Stomach (tissue), 9 donors: ENCODE measurements around the gene LSMEM2. TPM values are rescaled to one million over a fixed set of nuclear protein-coding genes. Genes with fewer than 3 reads are reported as not detected.
A peak's percentile ranks its signal among the peaks of the same experiment; 100 is the strongest.

Experiments used
- DNase-seq, 2 donors: peaks; one replicate each; pipeline versions ENCODE4 v3.0.0 to v3.0.0-alpha.2; 2013 to 2019
- H3K27ac ChIP-seq, 5 donors: fragments of 200-600 bp in 4 of 5; sonication (generic) in 4 of 5; one replicate each; pipeline ENCODE4 v1.5.1; 2013 to 2019; ENCODE audit warnings: mild to moderate bottlenecking in 1 of 5, moderate library complexity in 1 of 5
- H3K27me3 ChIP-seq, 3 donors: fragments of 200-600 bp; sonication (generic); one replicate each; pipeline ENCODE4 v1.5.1; 2017 to 2019; ENCODE audit warnings: mixed run types in 1 of 3
- H3K36me3 ChIP-seq, 4 donors: fragments of 200-600 bp; sonication (generic); 1 replicate in 3 of 4; 2 replicates in 1 of 4; pipeline ENCODE4 v1.5.1; 2016 to 2019
- H3K4me1 ChIP-seq, 4 donors: fragments of 200-600 bp; sonication (generic); one replicate each; pipeline ENCODE4 v1.5.1; 2016 to 2019
- H3K4me3 ChIP-seq, 4 donors: fragments of 200-600 bp; sonication (generic) in 3 of 4; one replicate each; pipeline ENCODE4 v1.5.1; 2016 to 2019; ENCODE audit warnings: mild to moderate bottlenecking in 1 of 4
- H3K9me3 ChIP-seq, 4 donors: fragments of 200-600 bp; sonication (generic); one replicate each; pipeline ENCODE4 v1.5.1; 2016 to 2019
- EP300 ChIP-seq: sonication (generic); formaldehyde crosslinking; IDR thresholded peaks from one replicate; pipeline ENCODE4 v1.6.1; 2017; ENCODE audit warnings: antibody characterized with exemption
- POLR2A ChIP-seq, 4 donors: fragments of 450-650 bp; IDR thresholded peaks; one replicate each; pipeline ENCODE4 v1.6.1; 2016; ENCODE audit warnings: antibody characterized with exemption in 4 of 4, control low read depth in 2 of 4, mild to moderate bottlenecking in 1 of 4, moderate library complexity in 1 of 4
- POLR2AphosphoS5 ChIP-seq, 3 donors: sonication (generic); formaldehyde crosslinking; IDR thresholded peaks; one replicate each; pipeline ENCODE4 v1.6.1; 2016; ENCODE audit warnings: antibody characterized with exemption in 3 of 3
- WGBS, 5 donors: extraction: QIAGEN DNeasy Blood & Tissue Kit in 3 of 5; methylation state at CpG; one replicate each; pipeline versions ENCODE4 v1.1.5 to v1.1.7; 2013 to 2018; 5-methylcytosine and 5-hydroxymethylcytosine counted together
- intact Hi-C: fragments of 100-400 bp; cut with DNase I; formaldehyde crosslinking; loops from one replicate; pipeline ENCODE4 v1.15.1; 2023; ENCODE audit warnings: low total_unique reads
- polyA plus RNA-seq, 3 donors: library from polyadenylated mRNA; stranded (reverse); fragments of 200-250 nt; gene quantifications; one replicate each; pipeline ENCODE4 v1.2.3, GENCODE V29; 2013
- total RNA-seq, 5 donors: library from RNA; depleted of rRNA; stranded (reverse); fragments of >200 nt; gene quantifications; one replicate each; pipeline versions ENCODE4 v1.1.0 to v1.2.3, GENCODE V29; 2014 to 2016
- TF ChIP-seq, protein P1 (sequence below), 7 experiments: fragments of 450-650 bp in 4 of 7; fragments of 200-600 bp in 3 of 7; sonication (generic) in 3 of 7; IDR thresholded peaks; one replicate each; pipeline ENCODE4 v1.5.1; 2016 to 2019; ENCODE audit warnings: antibody characterized with exemption in 7 of 7, control low read depth in 2 of 7, mild to moderate bottlenecking in 1 of 7
- donor health status: healthy with polysubstance abuse.
- donor health status: Bipolar disorder and iron deficiency.
- donor health status: healthy.

Gene LSMEM2
- total and polyA plus RNA-seq, 8 donors, result 0.31 to 0.58 TPM; not detected in 6

DNA sequence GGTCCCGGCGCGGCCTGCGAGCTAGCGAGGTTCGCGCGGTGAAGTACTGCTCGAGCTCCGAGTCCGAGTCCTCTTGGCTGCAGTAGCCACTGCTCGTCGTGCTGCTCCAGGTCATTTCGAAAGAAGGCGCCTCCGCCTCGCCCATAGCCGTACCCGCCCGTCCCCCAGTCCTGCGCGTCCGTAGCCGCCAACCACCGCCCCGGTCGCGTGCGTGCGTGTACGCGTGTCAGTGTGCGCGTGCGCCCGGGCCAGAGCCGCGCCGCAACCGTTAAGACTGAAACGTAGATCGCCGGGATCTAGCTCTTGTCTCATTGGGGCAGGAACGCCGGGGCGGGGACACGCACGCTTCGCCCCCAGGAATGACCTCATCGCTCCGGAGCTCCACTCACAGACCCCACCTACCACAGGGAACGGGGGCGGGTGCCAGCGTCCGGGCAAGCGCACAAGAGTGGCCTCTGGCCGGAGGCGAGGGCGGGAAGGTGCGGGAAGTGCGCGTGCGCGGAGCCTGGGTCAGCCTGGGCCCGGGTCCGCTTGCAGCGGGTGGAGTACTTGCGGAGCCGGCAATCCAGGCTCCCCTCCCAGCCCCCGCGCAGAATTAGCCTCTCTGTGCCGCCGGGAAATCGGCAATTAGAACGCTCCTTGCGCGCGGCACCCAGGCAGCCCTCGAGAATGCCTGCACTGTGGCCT is 58.4 kb downstream of the LSMEM2 start:
- Histone ChIP-seq H3K27me3 (no peaks in the 10 kb centered on the region), H3K4me1 (peaks cover 66 to 88% (median 80%) of the 10 kb centered on the region in 4 donors), H3K9me3 (no peaks in the 10 kb centered on the region), H3K4me3 (peak overlapping the region; percentile 63 to 92 (median 68)), H3K36me3 (peaks cover 2 to 12% (median 3%) of the 10 kb centered on the region in 4 donors), H3K27ac (peak overlapping the region; percentile 96 to 99 (median 96))
- intact Hi-C loops, result no loop called here
- 0 to 2% (median 1%) methylated on average over 29 to 79 of the region's 79 CpGs for WGBS, 5 donors
- TF ChIP-seq POLR2A (IDR thresholded peaks at IDR 0.05), result peak in 2 of 4 donors; percentile 81 to 89
- TF ChIP-seq, protein P1, sequence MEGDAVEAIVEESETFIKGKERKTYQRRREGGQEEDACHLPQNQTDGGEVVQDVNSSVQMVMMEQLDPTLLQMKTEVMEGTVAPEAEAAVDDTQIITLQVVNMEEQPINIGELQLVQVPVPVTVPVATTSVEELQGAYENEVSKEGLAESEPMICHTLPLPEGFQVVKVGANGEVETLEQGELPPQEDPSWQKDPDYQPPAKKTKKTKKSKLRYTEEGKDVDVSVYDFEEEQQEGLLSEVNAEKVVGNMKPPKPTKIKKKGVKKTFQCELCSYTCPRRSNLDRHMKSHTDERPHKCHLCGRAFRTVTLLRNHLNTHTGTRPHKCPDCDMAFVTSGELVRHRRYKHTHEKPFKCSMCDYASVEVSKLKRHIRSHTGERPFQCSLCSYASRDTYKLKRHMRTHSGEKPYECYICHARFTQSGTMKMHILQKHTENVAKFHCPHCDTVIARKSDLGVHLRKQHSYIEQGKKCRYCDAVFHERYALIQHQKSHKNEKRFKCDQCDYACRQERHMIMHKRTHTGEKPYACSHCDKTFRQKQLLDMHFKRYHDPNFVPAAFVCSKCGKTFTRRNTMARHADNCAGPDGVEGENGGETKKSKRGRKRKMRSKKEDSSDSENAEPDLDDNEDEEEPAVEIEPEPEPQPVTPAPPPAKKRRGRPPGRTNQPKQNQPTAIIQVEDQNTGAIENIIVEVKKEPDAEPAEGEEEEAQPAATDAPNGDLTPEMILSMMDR (IDR thresholded peaks at IDR 0.05), result no peak
- peak; percentile 10 for TF ChIP-seq EP300
- TF ChIP-seq POLR2AphosphoS5 (IDR thresholded peaks at IDR 0.05), result peak; percentile 97 to 99 (median 99)
- DNase-seq, result peak; percentile 100

Other genes starting within 250 kb of the LSMEM2 start
- 100 to 1,000 TPM; 246 to 464 (median 290) TPM for gene RBM5, start 190.2 kb upstream of the LSMEM2 start, total RNA-seq
- 10 to 100 TPM; 25.0 to 89.4 (median 30.1) TPM for gene RBM5, start 190.2 kb upstream of the LSMEM2 start, polyA plus RNA-seq
- gene SEMA3F, start 123.8 kb upstream of the LSMEM2 start, total RNA-seq, result 10 to 100 TPM; 11.9 to 34.5 (median 31.2) TPM
- 10 to 100 TPM in 2 of 3 donors, 1 to 10 TPM in 1; 8.9 to 33.8 (median 14.6) TPM for gene SEMA3F, start 123.8 kb upstream of the LSMEM2 start, polyA plus RNA-seq
- gene GNAT1, start 87.5 kb upstream of the LSMEM2 start, total RNA-seq, result not detected
- gene GNAT1, start 87.5 kb upstream of the LSMEM2 start, polyA plus RNA-seq, result not detected
- gene SLC38A3, start 73.8 kb upstream of the LSMEM2 start, total RNA-seq, result 1 to 10 TPM in 1 of 5 donors, not detected in 4; 3.1 TPM
- 1 to 10 TPM in 1 of 3 donors, under 1 TPM in 2; 0.15 to 1.1 (median 0.93) TPM for gene SLC38A3, start 73.8 kb upstream of the LSMEM2 start, polyA plus RNA-seq
- gene GNAI2, start 42.9 kb upstream of the LSMEM2 start, total RNA-seq, result 100 to 1,000 TPM in 2 of 5 donors, 10 to 100 TPM in 3; 73.7 to 211 (median 98.5) TPM
- gene GNAI2, start 42.9 kb upstream of the LSMEM2 start, polyA plus RNA-seq, result 10 to 100 TPM; 61.1 to 73.5 (median 68.3) TPM
- 100 to 1,000 TPM in 4 of 5 donors, 10 to 100 TPM in 1; 53.6 to 310 (median 129) TPM for gene SEMA3B, start 9.9 kb upstream of the LSMEM2 start, total RNA-seq
- gene SEMA3B, start 9.9 kb upstream of the LSMEM2 start, polyA plus RNA-seq, result 10 to 100 TPM; 40.1 to 79.9 (median 42.0) TPM
- 100 to 1,000 TPM in 3 of 5 donors, 10 to 100 TPM in 2; 69.9 to 254 (median 193) TPM for gene IFRD2, start 13.3 kb downstream of the LSMEM2 start, total RNA-seq
- gene IFRD2, start 13.3 kb downstream of the LSMEM2 start, polyA plus RNA-seq, result 100 to 1,000 TPM in 2 of 3 donors, 10 to 100 TPM in 1; 98.1 to 118 (median 108) TPM
- 1 to 10 TPM in 3 of 5 donors, not detected in 2; 1.3 to 3.9 (median 1.3) TPM for gene HYAL3, start 20.3 kb downstream of the LSMEM2 start, total RNA-seq
- 1 to 10 TPM; 5.0 to 7.9 (median 7.7) TPM for gene HYAL3, start 20.3 kb downstream of the LSMEM2 start, polyA plus RNA-seq
- 100 to 1,000 TPM in 1 of 5 donors, 10 to 100 TPM in 3, 1 to 10 TPM in 1; 3.1 to 107 (median 22.3) TPM for gene NAA80, start 20.3 kb downstream of the LSMEM2 start, total RNA-seq
- gene NAA80, start 20.3 kb downstream of the LSMEM2 start, polyA plus RNA-seq, result 10 to 100 TPM in 1 of 3 donors, 1 to 10 TPM in 2; 8.7 to 16.4 (median 9.7) TPM
- gene HYAL1, start 24.5 kb downstream of the LSMEM2 start, total RNA-seq, result 10 to 100 TPM in 1 of 5 donors, 1 to 10 TPM in 3, not detected in 1; 1.8 to 38.4 (median 5.3) TPM
- gene HYAL1, start 24.5 kb downstream of the LSMEM2 start, polyA plus RNA-seq, result 10 to 100 TPM in 2 of 3 donors, 1 to 10 TPM in 1; 6.3 to 25.8 (median 12.7) TPM
- gene HYAL2, start 43.7 kb downstream of the LSMEM2 start, total RNA-seq, result 10 to 100 TPM; 11.1 to 96.4 (median 26.8) TPM
- gene HYAL2, start 43.7 kb downstream of the LSMEM2 start, polyA plus RNA-seq, result 10 to 100 TPM; 24.7 to 47.6 (median 30.4) TPM
- gene TUSC2, start 49.1 kb downstream of the LSMEM2 start, total RNA-seq, result 10 to 100 TPM in 3 of 5 donors, 1 to 10 TPM in 1, not detected in 1; 2.3 to 63.4 (median 25.6) TPM
- 10 to 100 TPM; 40.3 to 48.1 (median 46.3) TPM for gene TUSC2, start 49.1 kb downstream of the LSMEM2 start, polyA plus RNA-seq
- 10 to 100 TPM; 16.5 to 33.2 (median 22.6) TPM for gene RASSF1, start 61.7 kb downstream of the LSMEM2 start, total RNA-seq
- gene RASSF1, start 61.7 kb downstream of the LSMEM2 start, polyA plus RNA-seq, result 10 to 100 TPM; 27.8 to 37.3 (median 29.6) TPM
- gene ZMYND10, start 66.6 kb downstream of the LSMEM2 start, total RNA-seq, result 10 to 100 TPM in 1 of 5 donors, under 1 TPM in 3, not detected in 1; 0.87 to 61.4 (median 0.91) TPM
- 1 to 10 TPM in 2 of 3 donors, under 1 TPM in 1; 0.87 to 3.7 (median 1.2) TPM for gene ZMYND10, start 66.6 kb downstream of the LSMEM2 start, polyA plus RNA-seq
- 10 to 100 TPM in 3 of 5 donors, 1 to 10 TPM in 2; 4.5 to 75.0 (median 13.0) TPM for gene NPRL2, start 71.7 kb downstream of the LSMEM2 start, total RNA-seq
- gene NPRL2, start 71.7 kb downstream of the LSMEM2 start, polyA plus RNA-seq, result 10 to 100 TPM; 20.8 to 27.6 (median 27.0) TPM
- gene CYB561D2, start 71.8 kb downstream of the LSMEM2 start, total RNA-seq, result 10 to 100 TPM in 2 of 5 donors, 1 to 10 TPM in 2, not detected in 1; 6.1 to 16.3 (median 10.3) TPM
- gene CYB561D2, start 71.8 kb downstream of the LSMEM2 start, polyA plus RNA-seq, result 10 to 100 TPM; 10.4 to 26.1 (median 17.4) TPM
- 100 to 1,000 TPM in 1 of 5 donors, 10 to 100 TPM in 4; 25.0 to 128 (median 27.4) TPM for gene TMEM115, start 80.4 kb downstream of the LSMEM2 start, total RNA-seq
- 10 to 100 TPM; 14.6 to 27.7 (median 14.7) TPM for gene TMEM115, start 80.4 kb downstream of the LSMEM2 start, polyA plus RNA-seq
- gene CACNA2D2, start 224.5 kb downstream of the LSMEM2 start, total RNA-seq, result 10 to 100 TPM in 1 of 5 donors, 1 to 10 TPM in 4; 1.2 to 45.8 (median 1.8) TPM
- 1 to 10 TPM in 2 of 3 donors, under 1 TPM in 1; 0.92 to 2.7 (median 1.9) TPM for gene CACNA2D2, start 224.5 kb downstream of the LSMEM2 start, polyA plus RNA-seq